NOMO-1 treated with dmso at 0.1 percent for 144 hours (cell line): Measurements from ENCODE around the gene PNLIPRP2.

Experiments
- DNase-seq: peaks from one replicate; lab custom pipeline; 2025; ENCODE audit not compliant: unreplicated experiment; lab: John Stamatoyannopoulos, UW

PNLIPRP2 gene

DNA sequence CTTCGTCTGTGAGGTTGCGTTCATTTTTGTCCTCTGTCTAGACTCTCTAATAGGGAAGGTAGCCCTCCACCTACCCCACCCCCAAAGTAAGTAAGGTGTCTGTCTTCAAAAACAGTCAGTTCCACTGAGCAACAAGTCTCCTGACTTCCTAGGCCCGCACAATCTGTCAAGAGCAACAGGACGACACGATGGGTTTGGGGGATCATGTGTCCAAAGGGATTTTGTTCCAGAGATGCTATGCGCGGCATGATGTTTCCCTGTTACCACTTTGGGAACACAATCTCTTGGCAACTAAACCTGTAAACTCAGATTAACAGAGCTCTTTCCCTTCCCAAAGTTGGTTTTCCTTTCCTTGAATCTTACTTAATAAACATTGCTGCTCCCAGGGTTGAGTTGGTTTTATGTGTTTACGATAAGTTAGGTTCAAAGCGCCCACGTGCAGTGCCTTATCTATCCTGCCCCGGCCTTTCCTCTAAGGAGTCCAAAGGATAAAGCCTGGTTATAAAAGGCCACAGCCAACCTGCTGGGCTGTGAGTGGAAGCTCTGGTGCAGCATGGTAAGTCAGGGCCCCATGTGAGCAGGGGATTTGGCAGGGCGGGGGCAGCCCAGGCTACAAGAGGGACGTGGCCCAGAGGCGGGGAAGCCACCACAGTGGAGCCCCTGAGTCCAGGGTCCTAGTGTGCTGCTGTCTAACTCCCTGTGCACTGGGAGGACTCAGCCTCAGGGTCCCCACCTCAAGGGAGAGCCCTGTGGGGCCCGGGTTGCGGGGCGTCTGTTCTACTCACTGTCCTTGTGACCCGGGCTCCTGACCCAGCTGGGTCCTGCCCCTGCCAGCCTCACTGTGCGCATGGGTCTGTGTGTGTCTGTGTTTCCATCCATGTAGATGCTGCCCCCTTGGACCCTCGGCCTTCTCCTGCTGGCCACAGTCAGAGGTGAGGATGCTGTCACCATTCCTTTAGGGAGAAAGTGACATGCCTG lies at the start of gene PNLIPRP2:
Gene PNLIPRP2 (plus strand): TSS at position 531 of the 978 bp plus-strand sequence.
- no peak for DNase-seq

DNA sequence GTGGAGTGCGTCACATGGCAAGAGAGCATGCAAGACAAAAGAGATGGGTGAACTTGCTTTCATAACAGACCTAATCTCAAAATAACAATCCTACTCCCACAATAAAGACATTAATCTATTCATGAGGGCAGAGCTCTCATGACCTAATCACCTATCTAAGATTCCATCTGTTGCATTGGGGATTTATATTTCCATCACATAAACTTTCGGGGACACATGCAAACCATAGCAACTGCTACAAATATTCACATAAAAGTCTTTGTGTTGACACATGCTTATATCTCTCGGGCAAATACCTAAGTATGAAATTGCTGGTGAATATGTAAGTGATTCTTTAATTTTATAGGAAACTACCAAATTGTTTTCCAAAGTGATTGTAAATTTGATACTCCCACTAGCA lies 46.0 kb upstream of the PNLIPRP2 start:
- DNase-seq, result no peak

DNA sequence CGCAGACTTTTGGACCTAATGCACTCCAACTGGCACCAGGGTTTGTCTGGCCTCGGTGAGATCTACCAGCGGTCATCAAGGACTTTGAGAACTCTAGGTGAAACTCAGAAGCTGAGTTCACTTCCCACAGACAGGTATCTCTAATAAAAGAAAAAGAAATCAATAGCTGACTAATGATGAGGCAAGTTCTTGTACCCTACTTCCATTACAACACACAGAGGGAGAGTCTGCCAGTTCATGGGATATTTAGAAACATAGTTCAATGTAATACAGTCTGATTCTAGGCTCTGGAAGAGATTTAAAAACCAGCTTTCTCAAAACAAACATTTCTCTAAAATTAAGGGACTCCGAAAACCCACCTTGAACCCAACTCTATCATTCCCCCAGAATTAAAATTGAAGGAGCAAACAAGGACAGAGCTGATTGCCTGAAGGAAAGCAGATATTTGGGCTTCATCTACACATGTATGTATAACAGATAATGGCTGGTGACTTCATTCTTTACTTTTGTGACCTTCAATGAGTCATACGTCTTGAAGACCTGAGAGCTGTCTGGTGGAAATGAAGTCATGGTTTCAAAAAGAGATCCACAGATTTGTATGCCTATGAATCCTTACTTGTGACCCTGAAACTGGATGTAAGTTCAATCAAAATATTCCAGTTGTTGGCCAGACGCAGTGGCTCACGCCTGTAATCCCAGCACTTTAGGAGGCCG lies 32.7 kb upstream of the PNLIPRP2 start:
- no peak for DNase-seq

DNA sequence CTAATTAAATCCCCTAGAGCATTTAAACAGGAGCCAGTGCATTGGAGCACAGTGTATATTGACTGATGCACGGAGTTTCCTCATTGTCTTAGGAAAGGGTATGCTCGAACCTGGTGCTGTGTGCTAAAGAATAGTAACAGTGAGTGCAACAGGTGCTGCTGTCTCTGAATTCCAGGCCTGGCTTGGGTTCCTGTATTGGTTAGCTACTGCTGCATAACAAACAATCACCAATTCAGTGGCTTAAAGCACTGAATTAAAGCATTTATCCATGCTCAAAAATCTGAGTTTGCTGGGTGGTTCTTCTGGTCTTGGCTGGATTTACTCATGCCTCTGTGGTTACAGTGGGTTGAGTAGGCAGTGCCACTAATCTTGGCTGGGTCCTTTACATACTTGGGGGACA lies 31.8 kb upstream of the PNLIPRP2 start:
- DNase-seq, result no peak

DNA sequence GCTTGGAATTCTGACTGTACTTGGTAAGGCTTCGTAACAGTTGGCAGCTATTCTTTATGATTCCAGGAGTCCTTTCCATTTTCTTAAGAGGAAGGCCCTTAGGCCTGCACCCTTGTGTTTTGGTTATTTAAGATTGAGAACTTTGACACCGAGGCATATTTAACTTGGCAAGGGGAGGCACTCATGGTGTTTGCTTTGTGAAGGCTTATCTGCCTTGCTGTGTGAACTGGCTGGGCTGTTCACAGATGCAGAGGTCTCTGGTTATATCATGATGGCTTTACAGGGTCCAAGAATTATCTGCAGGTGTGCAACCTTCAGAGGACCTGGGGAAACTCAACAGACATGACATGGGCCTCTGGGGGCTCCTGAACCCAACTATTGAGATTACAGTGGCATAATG lies 30.8 kb upstream of the PNLIPRP2 start:
- no peak for DNase-seq

DNA sequence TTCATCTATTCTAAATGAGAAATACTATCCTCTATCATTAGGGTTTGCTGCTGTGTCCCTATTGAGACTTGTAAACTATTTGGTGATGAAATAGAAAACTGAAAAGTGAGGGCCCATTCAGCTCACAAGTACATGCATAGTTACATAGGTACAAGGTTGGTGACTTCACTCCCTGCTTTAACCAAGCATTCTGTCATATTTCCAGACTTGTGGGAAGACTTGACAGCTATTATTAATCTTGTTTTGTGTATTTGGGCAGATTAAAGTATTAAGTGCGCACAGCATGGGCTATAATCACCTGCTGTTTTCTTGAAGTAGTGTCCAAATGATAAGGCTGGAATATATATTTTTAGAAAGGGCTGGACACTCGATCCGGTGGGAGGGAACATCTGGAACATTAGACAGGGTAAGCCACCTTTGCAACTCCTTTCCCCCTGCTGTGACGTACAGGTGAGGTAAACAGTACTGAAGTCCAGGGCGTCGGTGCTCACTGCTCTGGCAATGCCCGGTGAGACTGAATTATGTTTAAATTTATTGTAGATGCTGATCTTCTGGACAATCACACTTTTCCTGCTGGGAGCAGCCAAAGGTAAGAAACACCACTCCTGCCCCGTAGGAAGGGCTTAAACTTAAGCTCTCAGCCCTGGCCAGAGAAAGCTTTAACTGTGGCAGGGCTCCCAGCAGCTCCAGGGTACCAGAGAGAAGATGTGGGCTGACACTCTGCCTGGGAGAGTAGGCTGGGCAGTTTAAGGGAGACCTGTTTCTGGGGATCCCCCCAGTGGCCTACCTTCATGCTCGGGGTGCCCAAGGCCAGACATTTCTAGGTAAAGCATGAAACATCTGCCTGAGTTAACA lies 29.9 kb upstream of the PNLIPRP2 start, which contains the start of gene PNLIPRP1:
Gene PNLIPRP1 (plus strand): TSS at position 370 of the 855 bp plus-strand sequence. CDS start 171 bp downstream, at position 541.
- no peak for DNase-seq

DNA sequence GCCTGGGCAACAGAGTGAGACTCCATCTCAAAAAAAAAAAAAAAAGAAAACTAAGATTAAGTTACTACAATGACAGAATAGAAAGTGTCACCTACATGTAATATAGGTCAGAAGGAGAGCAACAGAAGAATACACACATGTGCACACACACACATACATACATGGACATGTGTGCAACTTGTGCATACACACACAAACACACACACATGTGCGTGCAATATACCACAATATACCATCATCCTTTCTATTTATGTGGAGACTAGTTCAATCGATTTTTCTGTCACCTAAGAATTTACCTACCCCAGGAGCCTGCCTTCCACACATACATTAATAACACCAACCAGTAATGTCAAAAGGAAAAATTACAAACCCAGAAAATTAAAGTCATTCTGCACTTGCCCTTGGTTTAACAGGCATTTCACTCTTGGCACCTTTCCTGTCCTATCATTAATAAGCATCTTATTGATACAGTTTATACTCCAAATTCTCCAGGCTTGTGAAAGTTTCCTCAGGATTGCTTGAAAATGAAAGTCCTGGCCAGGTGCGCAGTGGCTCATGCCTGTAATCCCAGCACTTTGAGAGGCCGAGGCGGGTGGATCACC lies 27.5 kb upstream of the PNLIPRP2 start:
- DNase-seq, result no peak

DNA sequence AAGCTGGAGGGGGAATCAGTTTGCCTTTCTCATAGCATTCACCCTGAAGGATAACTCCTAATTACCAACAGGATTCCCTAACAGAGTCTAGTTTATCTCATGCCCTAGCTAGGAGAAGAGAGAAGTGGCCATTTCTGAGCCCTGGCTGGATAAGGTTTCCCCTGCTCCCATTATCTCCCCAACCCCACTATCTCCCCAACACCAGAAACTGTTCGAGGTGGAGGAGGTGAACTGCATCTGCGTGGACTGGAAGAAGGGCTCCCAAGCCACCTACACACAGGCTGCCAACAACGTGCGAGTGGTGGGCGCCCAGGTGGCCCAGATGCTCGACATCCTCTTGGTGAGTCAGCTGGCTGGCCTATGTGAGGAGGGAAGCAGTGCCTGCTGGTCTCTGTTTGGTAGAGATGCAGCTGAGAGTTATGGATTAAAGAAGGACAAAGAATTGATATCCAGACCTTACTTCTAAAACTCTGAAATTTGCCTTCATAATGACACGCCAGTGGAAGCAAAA lies 26.2 kb upstream of the PNLIPRP2 start:
- no peak for DNase-seq

DNA sequence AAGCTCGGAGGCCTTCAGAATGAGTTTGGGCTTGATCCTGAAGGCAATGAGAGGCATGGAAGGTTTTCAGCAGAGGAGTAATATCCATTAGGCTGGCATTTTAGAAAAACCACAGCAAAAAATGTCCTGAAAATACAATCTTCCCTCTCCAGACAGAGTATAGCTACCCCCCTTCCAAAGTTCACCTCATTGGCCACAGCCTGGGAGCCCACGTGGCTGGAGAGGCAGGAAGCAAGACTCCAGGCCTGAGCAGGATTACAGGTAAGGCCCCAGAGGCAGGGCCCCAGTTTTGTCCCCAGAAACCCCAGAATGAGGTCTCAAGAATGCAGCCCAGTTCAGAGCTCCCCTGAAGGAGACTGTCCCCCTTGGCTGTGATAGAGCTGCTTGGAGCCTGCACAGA lies 24.7 kb upstream of the PNLIPRP2 start:
- DNase-seq, result no peak

DNA sequence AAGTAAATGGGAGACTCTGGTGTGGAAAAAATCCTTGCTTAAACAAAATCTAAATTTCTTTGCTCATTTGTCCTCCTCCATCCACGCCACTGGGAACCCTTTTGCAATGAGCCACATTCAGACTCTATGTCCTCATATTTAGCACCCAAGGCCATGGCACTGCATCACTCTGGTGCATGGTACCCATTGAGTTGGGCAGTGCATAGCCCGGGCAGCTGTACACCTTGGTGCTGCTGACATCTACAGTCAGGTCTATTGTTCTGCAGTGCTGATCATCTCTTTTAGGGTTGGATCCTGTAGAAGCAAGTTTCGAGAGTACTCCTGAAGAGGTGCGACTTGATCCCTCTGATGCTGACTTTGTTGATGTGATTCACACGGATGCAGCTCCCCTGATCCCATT lies 23.2 kb upstream of the PNLIPRP2 start:
- no peak for DNase-seq

DNA sequence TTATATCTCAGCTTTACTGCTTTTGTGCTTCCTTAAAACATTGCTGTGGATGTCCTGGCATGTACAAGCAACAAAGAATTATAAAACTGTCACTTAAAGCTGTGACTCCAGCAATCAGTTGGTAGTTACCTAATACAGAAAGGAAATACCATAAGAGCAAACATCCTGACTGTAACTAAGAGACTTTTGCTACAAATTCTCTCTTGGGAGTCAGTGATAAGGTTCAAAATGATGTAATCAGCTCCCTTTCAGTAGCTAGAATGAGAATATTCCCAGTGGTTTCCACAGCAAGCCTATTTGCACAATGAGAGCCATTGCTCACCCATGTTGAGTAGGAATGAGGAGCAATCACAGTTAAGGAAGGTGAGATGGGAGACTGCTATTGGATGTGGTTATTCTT lies 22.4 kb upstream of the PNLIPRP2 start:
- no peak for DNase-seq

DNA sequence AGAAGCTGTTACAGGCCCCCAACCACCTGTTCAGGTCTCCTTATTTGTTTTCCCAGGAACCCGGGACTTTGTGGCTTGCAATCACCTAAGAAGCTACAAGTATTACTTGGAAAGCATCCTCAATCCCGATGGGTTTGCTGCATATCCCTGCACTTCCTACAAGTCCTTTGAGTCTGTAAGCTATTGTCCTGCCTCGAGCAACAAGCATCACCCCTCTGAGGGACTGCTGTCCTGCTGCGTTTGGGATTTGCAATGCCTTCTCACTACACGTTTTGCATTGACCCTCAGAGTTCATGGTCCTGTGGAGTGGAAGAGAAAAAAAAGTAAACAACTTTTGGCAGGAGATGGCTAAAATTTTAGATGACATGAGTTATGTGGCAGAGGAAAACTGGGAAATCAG lies 20.8 kb upstream of the PNLIPRP2 start:
- DNase-seq, result no peak

DNA sequence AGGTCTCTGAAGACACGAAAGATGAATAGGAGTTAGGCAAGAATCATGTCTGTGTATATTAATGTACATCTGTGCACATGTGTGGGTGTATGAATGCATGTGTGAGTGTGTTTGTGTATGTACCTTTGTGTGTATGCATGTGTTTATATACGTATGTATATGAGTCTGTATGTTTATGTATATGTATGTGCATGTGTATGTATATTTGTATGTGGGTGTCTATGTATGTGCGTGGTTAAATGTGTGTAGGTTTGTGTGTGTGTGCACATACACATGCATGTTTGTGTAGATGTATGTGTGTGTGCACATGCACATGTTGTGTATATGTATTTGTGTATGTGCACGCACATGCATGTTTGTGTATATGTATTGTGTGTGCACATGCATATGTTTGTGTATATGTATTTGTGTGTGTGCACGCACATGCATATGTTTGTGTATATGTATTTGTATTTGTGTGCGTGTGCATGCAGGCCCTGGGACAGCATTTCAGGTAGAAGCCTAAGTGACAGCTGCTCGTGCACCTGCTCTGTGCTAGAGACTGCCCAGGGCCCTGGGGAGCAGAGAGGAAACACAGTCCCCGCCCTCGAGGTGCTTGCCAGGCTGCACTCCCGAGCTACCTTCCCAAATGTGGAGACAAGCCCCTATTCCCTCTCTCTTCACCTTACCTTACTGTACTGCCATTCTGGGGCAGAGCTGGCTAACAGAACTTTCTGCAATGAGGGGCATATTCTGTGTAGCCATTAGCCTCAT lies 17.9 kb upstream of the PNLIPRP2 start:
- no peak for DNase-seq

DNA sequence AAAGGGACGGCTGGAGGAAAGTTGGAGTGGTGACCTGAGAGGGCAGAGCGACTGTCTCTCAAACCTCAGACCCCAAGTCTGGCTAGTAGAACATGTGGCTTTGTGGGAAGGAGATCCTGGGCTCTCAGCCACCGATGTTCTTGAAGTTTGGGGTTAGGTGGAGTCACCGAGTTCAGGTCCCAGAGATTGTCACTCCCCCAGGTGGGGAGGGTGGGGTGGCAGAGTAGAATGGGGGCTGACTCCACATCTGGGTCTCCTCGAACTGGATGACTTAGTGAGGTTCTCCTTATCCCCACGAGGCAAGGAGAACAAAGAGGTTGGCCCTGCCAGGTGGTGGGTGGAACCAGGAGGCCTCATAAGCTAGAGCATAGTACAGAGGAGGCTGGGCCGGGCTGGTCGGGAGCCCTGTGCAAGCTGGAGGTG lies 14.7 kb upstream of the PNLIPRP2 start:
- no peak for DNase-seq

DNA sequence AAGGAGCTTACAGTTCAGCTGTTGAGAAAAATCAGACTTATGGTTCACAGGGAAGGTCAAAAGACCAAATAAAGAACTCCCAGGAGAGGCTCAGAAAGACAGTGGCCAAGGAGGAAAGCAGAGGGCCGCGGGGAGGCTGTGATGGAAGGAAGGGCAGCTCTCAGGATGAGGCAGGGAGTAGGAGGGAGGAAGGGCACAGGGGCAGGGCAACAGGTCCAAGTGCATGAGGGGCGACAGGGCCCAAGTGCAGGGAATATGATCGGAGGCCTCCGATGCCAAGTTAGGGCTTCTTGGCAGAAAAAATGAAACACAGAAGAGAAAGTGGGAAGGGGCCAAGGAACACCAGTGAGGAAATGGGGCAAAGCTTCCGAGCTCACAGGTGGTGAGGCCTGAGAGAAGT lies 13.4 kb upstream of the PNLIPRP2 start:
- DNase-seq, result no peak

DNA sequence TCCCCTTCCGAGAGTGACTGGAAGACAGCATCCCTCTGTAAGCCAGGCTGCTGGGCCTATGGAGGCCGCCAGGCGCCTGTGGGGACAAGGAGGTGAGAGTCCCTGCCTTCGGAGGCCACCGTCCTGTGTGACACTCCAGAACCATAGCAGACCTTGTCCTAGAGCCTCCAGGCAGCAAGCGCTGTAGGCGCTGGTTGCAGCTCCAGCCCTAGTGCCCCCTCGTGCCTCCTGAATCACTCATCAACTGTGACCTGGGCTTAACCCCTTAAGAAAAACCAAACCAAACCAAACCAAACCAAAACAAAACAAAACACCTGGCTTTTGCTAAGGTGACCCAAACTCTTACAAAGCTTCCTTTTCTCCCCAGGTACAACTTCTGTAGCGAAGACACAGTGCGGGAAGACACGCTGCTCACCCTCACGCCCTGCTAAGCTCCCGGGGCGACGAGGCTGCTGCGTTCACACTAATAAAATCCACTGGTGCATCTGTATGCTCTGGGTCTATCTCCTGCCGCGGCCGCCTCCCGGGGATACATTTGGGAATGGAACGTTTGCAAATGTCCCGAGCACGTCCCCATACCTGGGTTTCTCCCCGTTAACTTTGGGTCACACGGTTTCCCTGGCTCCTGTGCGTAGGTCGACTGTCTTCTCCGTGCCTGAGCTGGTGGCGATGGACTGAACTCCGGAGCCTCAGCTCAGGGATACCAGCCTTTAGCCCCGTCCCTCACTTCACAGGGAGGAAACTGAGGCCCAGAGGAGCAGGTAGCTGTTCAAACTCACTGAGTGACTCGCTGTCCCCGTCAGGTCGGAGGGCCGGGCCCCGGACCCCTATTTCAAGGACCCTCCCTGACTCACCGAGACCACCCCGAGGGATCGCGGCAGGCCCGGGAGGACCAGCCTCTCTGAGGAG lies 11.8 kb upstream of the PNLIPRP2 start:
- DNase-seq, result no peak

DNA sequence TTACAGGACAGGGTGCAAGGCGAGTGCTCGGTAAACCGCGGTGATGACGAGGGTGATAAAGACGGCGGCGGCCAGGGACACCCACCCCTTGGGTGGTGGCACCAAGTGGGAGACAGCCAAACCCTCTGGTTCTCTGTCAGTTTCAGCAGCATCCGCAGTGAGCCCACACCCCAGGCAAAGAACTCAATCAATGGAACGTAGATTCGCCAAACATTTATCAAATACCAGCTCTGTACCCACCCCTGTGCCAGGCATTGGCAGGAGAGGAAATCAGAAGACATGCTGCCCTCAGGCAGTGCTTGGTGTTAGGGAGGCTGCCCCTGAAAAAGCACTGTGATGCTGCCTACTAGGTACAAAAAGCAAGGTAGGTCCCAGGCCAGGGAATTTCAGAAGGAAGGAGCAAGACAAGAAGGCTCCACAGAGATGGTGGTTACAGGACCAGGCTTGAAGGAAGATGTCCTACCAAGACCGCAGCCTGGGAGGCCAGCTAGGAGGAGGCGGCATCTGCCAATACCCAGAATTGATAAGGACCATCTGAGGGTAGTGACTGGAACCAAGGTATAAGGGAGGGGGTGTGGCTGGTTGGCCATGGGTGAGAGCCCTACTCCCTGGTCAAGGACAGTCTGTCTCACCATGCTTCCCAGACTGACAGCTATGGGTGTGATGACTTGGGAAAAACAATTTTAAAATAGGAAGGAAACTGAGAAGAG lies 10.2 kb upstream of the PNLIPRP2 start:
- DNase-seq, result no peak

DNA sequence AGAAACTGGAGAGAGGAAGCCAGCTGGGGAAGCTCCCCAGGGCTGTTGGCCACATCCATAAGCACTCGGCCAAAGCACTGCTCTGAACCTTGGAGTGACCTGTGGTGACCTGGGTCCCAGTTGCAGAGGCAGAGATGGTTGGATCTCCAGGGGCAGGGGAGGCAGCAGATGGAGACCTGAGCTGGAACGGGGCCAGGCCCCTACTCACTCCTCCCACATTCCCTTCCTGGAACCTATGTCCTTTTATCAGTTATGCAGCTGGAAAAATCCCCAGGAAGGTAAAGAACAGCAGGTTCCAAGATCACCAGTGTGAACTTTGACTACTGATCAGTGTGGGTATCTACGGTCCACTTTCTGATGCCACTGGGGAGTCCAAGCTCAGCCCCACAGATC lies 9.6 kb upstream of the PNLIPRP2 start:
- DNase-seq, result no peak
